ENCODE measurements around the gene ZNF100. TPM values are rescaled to one million over a fixed set of nuclear protein-coding genes. Genes with fewer than 3 reads are reported as not detected.

ZNF100 gene
- total and polyA plus RNA-seq, 9 of the 15 experiments (the other 6 are each of a cell fraction or from before 2014, with no cell fraction given) = 4.5 to 27.2 (median 19.6) TPM

DNA sequence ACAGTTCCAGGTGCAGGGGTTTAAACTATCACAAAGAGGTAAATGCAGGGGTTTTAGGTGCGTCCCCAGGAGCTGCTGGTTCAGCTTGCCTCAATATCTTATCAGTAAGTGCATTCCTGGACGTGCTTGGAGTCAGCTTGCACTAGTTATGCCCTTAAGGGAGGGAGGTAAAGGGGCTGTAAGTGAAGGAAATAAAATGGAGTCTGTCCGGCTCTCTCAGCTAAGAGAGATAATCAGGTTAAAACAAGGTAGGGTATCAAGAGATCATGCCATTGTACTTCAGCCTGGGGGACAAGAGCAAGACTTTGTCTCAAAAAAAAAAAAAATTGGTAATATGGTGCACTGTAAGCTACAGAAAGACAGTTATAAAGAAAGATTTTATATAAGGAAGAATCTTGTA is 69.7 kb downstream of the ZNF100 start (continued):
- TF ChIP-seq, protein P1, sequence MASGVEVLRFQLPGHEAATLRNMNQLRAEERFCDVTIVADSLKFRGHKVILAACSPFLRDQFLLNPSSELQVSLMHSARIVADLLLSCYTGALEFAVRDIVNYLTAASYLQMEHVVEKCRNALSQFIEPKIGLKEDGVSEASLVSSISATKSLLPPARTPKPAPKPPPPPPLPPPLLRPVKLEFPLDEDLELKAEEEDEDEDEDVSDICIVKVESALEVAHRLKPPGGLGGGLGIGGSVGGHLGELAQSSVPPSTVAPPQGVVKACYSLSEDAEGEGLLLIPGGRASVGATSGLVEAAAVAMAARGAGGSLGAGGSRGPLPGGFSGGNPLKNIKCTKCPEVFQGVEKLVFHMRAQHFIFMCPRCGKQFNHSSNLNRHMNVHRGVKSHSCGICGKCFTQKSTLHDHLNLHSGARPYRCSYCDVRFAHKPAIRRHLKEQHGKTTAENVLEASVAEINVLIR (CRISPR knock-in tag; IDR thresholded peaks at IDR 0.05) = 0 out of 2 replicates have a peak, but pooled peaks have one; percentile 26
- TF ChIP-seq PTRF (tag; IDR thresholded peaks at IDR 0.05) (peak; percentile 69; the same call in 1 of the 2 replicates), ZKSCAN3 (CRISPR knock-in tag; IDR thresholded peaks at IDR 0.05) (no peak), ZNF143 (CRISPR knock-in tag; IDR thresholded peaks at IDR 0.05) (no peak), FOXJ2 (tag; IDR thresholded peaks at IDR 0.05) (no peak), ZNF445 (CRISPR knock-in tag; IDR thresholded peaks at IDR 0.05; ENCODE audit: low read depth) (no peak), YBX1 (IDR thresholded peaks at IDR 0.05) (no peak), TRIM24 (IDR thresholded peaks at IDR 0.05) (0 out of 4 replicates have a peak, but pooled peaks of 1 of the 2 experiments have one; percentile 4), NFE2L1 (tag; IDR thresholded peaks at IDR 0.05; ENCODE audit: borderline replicate concordance, low read depth) (no peak), FOS (IDR thresholded peaks at IDR 0.05; ENCODE audit: extremely low read depth, insufficient read length) (no peak), ELF1 (tag; IDR thresholded peaks at IDR 0.05) (no peak), KDM4B (IDR thresholded peaks at IDR 0.05; ENCODE audit: borderline replicate concordance in 2 of 2, low read depth in 1 of 2) (no peak), MYBL2 (IDR thresholded peaks at IDR 0.05; ENCODE audit: low read depth) (no peak), MYBL2 (CRISPR knock-in tag; IDR thresholded peaks at IDR 0.05; ENCODE audit: borderline replicate concordance) (no peak), SRF (CRISPR knock-in tag; IDR thresholded peaks at IDR 0.05) (no peak), MCM5 (IDR thresholded peaks at IDR 0.05; ENCODE audit: low read depth) (no peak), TBL1XR1 (IDR thresholded peaks at IDR 0.05; ENCODE audit: low read length in 2 of 2) (no peak), GATAD2A (IDR thresholded peaks at IDR 0.05) (0 out of 2 replicates have a peak, but pooled peaks have one; percentile 18), KLF6 (CRISPR knock-in tag; IDR thresholded peaks at IDR 0.05; ENCODE audit: borderline replicate concordance) (peak; percentile 55; the same call in 1 of the 2 replicates), EHMT2 (IDR thresholded peaks at IDR 0.05) (no peak), KAT8 (IDR thresholded peaks at IDR 0.05; ENCODE audit: low read depth) (no peak), TARDBP (IDR thresholded peaks at IDR 0.05) (no peak), U2AF1 (optimal IDR thresholded peaks at IDR 0.05; ENCODE audit: low read depth, low read length) (no peak), STAG1 (CRISPR knock-in tag; IDR thresholded peaks at IDR 0.05; ENCODE audit: borderline replicate concordance) (no peak), CTBP1 (IDR thresholded peaks at IDR 0.05; ENCODE audit: borderline replicate concordance) (no peak)
- TF ChIP-seq, protein P2, sequence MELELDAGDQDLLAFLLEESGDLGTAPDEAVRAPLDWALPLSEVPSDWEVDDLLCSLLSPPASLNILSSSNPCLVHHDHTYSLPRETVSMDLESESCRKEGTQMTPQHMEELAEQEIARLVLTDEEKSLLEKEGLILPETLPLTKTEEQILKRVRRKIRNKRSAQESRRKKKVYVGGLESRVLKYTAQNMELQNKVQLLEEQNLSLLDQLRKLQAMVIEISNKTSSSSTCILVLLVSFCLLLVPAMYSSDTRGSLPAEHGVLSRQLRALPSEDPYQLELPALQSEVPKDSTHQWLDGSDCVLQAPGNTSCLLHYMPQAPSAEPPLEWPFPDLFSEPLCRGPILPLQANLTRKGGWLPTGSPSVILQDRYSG (tag; conservative IDR thresholded peaks at IDR 0.05; ENCODE audit: low read depth) = peak; percentile 76
- TF ChIP-seq, protein P3, sequence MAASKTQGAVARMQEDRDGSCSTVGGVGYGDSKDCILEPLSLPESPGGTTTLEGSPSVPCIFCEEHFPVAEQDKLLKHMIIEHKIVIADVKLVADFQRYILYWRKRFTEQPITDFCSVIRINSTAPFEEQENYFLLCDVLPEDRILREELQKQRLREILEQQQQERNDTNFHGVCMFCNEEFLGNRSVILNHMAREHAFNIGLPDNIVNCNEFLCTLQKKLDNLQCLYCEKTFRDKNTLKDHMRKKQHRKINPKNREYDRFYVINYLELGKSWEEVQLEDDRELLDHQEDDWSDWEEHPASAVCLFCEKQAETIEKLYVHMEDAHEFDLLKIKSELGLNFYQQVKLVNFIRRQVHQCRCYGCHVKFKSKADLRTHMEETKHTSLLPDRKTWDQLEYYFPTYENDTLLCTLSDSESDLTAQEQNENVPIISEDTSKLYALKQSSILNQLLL (CRISPR knock-in tag; IDR thresholded peaks at IDR 0.05; ENCODE audit: borderline replicate concordance) = no peak
- TF ChIP-seq, protein P4, sequence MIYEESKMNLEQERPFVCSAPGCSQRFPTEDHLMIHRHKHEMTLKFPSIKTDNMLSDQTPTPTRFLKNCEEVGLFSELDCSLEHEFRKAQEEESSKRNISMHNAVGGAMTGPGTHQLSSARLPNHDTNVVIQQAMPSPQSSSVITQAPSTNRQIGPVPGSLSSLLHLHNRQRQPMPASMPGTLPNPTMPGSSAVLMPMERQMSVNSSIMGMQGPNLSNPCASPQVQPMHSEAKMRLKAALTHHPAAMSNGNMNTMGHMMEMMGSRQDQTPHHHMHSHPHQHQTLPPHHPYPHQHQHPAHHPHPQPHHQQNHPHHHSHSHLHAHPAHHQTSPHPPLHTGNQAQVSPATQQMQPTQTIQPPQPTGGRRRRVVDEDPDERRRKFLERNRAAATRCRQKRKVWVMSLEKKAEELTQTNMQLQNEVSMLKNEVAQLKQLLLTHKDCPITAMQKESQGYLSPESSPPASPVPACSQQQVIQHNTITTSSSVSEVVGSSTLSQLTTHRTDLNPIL (CRISPR knock-in tag; IDR thresholded peaks at IDR 0.05) = no peak

Data from K562 (cell line).